ENCODE results near the gene GZMB. TPM values are rescaled to one million over a fixed set of nuclear protein-coding genes. Genes with fewer than 3 reads are reported as not detected.
A peak's percentile ranks its signal among the peaks of the same experiment; 100 is the strongest.
"Not testable (repeated sequence)": the region's sequence is repeated elsewhere in the genome, so short reads cannot be mapped to it uniquely, and the experiment has no call there.

Gene GZMB
- total RNA-seq, 1 donor from 2014 or later, result not detected

DNA sequence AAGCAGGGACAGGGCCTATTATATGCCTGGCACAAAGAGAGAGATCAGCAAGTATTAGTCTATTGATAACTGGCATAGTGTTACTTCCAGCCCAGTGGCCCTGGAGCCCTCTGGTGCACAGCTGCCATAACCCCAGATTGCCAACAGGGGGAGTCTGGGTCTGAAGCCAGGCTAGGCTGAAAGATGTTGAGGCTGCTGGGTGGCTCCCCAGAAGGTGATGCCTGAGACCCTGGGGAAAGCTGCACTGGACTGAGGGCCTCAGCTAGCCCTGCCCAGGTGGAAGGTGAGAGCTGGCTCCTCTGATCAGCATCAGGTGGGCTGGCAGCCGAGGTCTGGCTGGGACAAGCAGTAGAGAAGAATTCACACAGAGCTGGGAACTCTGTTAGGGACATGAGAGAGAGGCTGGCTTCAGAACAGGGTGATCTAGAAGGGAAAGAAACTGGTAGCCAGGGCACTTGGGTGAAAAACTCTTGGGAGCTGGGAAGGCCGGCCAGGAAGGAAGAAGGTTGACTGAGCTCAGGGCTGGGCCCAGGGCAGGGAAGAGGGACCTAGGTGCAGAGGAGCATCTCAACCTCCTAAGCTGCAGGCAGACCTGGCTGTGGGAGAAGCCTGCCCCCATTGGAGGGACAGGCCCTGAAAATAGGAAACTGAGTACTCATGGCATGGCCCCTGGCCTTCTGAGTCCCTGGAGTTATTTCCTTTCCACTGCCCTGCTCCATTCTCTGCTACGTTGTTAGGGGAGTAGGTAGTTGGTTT is 28.4 kb downstream of the GZMB start:
- Mint-ChIP-seq H3K4me3 (no peak overlapping the region), H3K27ac (no peak overlapping the region), H3K9me3 (peaks cover 69% of the 10 kb centered on the region), H3K36me3 (no peaks in the 10 kb centered on the region), H3K27me3 (ENCODE audit: low read depth) (no peaks in the 10 kb centered on the region), H3K4me1 (no peaks in the 10 kb centered on the region)
- TF ChIP-seq, protein P1, sequence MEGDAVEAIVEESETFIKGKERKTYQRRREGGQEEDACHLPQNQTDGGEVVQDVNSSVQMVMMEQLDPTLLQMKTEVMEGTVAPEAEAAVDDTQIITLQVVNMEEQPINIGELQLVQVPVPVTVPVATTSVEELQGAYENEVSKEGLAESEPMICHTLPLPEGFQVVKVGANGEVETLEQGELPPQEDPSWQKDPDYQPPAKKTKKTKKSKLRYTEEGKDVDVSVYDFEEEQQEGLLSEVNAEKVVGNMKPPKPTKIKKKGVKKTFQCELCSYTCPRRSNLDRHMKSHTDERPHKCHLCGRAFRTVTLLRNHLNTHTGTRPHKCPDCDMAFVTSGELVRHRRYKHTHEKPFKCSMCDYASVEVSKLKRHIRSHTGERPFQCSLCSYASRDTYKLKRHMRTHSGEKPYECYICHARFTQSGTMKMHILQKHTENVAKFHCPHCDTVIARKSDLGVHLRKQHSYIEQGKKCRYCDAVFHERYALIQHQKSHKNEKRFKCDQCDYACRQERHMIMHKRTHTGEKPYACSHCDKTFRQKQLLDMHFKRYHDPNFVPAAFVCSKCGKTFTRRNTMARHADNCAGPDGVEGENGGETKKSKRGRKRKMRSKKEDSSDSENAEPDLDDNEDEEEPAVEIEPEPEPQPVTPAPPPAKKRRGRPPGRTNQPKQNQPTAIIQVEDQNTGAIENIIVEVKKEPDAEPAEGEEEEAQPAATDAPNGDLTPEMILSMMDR (IDR thresholded peaks at IDR 0.05; ENCODE audit: unreplicated experiment), result peak; percentile 26
- DNase-seq (ENCODE audit: low spot score in 2 of 2, unreplicated experiment in 2 of 2), result no peak

DNA sequence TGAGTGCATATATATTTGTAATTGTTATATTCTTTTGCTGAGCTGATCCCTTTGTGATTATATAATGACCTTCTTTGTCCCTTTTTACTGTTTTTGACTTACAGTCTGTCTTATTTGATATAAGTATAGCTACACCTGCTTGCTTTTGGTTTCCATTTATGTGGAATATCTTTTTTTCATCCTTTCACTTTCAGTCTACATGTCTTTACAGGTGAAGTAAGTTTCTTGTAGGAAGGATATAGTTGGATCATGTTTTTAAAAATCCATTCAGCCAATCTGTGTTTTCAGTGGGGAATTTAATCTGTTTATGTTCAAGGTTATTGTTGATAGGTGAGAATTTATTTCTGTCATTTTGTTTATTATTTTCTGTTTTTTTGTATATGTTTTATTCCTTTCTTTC is 36.6 kb downstream of the GZMB start:
- Mint-ChIP-seq H3K36me3 (no peaks in the 10 kb centered on the region), H3K4me1 (no peaks in the 10 kb centered on the region), H3K9me3 (peaks cover 86% of the 10 kb centered on the region), H3K4me3 (no peak overlapping the region), H3K27me3 (ENCODE audit: low read depth) (no peaks in the 10 kb centered on the region), H3K27ac (no peak overlapping the region)
- no peak for DNase-seq (ENCODE audit: low spot score in 2 of 2, unreplicated experiment in 2 of 2)
- TF ChIP-seq, protein P1 (IDR thresholded peaks at IDR 0.05; ENCODE audit: unreplicated experiment), result no peak

DNA sequence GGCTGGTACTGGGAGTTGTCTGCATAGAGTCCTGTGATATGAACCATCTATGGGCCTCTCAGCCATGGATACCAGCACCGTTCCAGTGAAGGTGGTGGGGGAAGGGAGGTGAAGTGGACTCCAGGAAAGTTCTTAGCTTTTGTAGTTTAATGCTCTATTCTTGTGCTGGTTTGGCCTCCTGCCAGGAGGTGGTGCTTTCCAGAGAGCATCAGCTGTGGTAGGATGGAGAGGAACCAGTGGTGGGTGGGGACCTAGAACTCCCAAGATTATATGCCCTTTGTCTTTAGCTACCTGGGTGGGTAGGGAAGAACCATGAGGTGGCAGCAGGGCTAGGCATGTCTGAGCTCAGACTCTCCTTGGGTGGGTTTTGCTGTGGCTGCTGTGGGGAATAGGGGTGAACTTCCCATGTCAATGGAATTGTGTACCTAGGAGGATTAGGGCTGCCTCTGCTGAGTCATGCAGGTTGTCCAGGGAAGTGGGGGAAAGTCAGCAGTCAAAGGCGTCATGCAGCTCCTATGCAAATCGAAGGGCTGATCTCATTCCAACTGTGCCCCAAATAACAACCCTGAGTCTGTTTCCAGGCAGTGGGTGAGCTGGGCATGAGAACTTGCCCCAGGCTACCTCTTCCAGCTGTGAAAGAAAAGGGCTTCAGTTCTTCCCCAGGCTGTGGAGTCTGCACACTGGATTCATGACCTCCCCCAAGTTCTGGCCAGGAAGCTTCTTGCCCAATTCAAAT is 38.7 kb downstream of the GZMB start:
- H3K4me3 Mint-ChIP-seq, result no peak overlapping the region

DNA sequence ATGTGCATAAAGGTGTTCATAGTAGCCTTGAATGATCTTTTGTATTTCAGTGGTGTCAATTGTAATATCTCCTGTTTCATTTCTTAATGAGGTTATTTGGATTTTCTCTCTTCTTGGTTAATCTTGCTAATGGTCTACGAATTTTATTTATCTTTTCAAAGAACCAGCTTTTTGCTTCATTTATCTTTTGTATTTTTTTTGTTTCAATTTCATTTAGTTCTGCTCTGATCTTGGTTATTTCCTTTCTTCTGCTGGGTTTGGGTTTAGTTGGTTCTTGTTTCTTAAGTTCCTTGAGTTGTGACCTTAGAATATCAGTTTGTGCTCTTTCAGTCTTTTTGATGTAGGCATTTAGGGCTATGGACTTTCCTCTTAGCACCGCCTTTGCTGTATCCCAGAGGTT is 43.0 kb downstream of the GZMB start:
- H3K4me3 Mint-ChIP-seq; DNase-seq (ENCODE audit: low spot score in 2 of 2, unreplicated experiment in 2 of 2); H3K36me3 Mint-ChIP-seq; H3K27me3 Mint-ChIP-seq (ENCODE audit: low read depth); H3K4me1 Mint-ChIP-seq; H3K27ac Mint-ChIP-seq: not testable (repeated sequence)
- peaks cover 80% of the 10 kb centered on the region for H3K9me3 Mint-ChIP-seq

More for the DNA sequence above, 38.7 kb downstream of the GZMB start:
- no peaks in the 10 kb centered on the region for H3K36me3 Mint-ChIP-seq
- no peaks in the 10 kb centered on the region for H3K27me3 Mint-ChIP-seq (ENCODE audit: low read depth)
- peaks cover 94% of the 10 kb centered on the region for H3K9me3 Mint-ChIP-seq
- no peaks in the 10 kb centered on the region for H3K4me1 Mint-ChIP-seq
- no peak overlapping the region for H3K27ac Mint-ChIP-seq
- DNase-seq (ENCODE audit: low spot score in 2 of 2, unreplicated experiment in 2 of 2), result no peak
- TF ChIP-seq, protein P1 (IDR thresholded peaks at IDR 0.05; ENCODE audit: unreplicated experiment), result no peak

DNA sequence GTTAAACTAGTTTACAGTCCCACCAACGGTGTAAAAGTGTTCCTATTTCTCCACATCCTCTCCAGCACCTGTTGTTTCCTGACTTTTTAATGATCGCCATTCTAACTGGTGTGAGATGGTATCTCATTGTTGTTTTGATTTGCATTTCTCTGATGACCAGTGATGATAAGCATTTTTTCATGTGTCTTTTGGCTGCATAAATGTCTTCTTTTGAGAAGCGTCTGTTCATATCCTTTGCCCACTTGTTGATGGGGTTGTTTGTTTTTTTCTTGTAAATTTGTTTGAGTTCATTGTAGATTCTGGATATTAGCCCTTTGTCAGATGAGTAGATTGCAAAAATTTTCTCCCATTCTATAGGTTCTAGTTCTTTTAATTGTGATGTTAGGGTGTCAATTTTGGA is 49.6 kb downstream of the GZMB start:
- peaks cover 61% of the 10 kb centered on the region for H3K9me3 Mint-ChIP-seq
- not testable (repeated sequence) for H3K27me3 Mint-ChIP-seq (ENCODE audit: low read depth); DNase-seq (ENCODE audit: low spot score in 2 of 2, unreplicated experiment in 2 of 2); H3K4me3 Mint-ChIP-seq; H3K27ac Mint-ChIP-seq; H3K4me1 Mint-ChIP-seq; H3K36me3 Mint-ChIP-seq

Other genes with a start within 250 kb of the GZMB start
- gene NYNRIN, start 235.2 kb downstream of the GZMB start, total RNA-seq, result 171 to 173 TPM (median 173 TPM) in 3 replicates
- 3.9 to 5.5 TPM (median 4.8 TPM) in 3 replicates for gene CBLN3, start 204.5 kb downstream of the GZMB start, total RNA-seq
- gene KHNYN, start 204.2 kb downstream of the GZMB start, total RNA-seq, result 89.2 to 92.2 TPM (median 89.3 TPM) in 3 replicates
- 56.7 to 69.3 TPM (median 64.2 TPM) in 3 replicates for gene SDR39U1, start 191.4 kb downstream of the GZMB start, total RNA-seq
- not detected in 3 replicates for gene CMA1, start 125.9 kb downstream of the GZMB start, total RNA-seq
- gene CTSG, start 57.9 kb downstream of the GZMB start, total RNA-seq, result not detected in 3 replicates
- not detected in 3 replicates for gene GZMH, start 24.5 kb downstream of the GZMB start, total RNA-seq